Chondrocyte (in vitro differentiated cells): ENCODE results near the gene ABL1. TPM values are rescaled to one million over a fixed set of nuclear protein-coding genes. Genes with fewer than 3 reads are reported as not detected.
A peak's percentile ranks its signal among the peaks of the same experiment; 100 is the strongest.

ENCODE experiments used
- DNase-seq: peaks from one replicate; pipeline ENCODE4 v3.0.0; 2021; ENCODE audit warnings: mixed read lengths, low spot score
- H3K27ac Mint-ChIP-seq: one replicate; pipeline ENCODE4 v1.8.0; 2021; ENCODE audit warnings: mild to moderate bottlenecking, moderate library complexity, mixed read lengths; ENCODE audit not compliant: unreplicated experiment
- H3K27me3 Mint-ChIP-seq: 2 replicates; pipeline ENCODE4 v1.8.0; 2021; ENCODE audit warnings: low read depth, mixed read lengths
- H3K36me3 Mint-ChIP-seq: 2 replicates; pipeline ENCODE4 v1.8.0; 2021; ENCODE audit warnings: low read depth, mixed read lengths
- H3K4me1 Mint-ChIP-seq: 2 replicates; pipeline ENCODE4 v1.8.0; 2021; ENCODE audit warnings: low read depth, mild to moderate bottlenecking, mixed read lengths
- H3K4me3 Mint-ChIP-seq: one replicate; pipeline ENCODE4 v1.8.0; 2021; ENCODE audit warnings: mild to moderate bottlenecking, moderate library complexity, mixed read lengths; ENCODE audit not compliant: unreplicated experiment
- H3K9me3 Mint-ChIP-seq: 2 replicates; pipeline ENCODE4 v1.8.0; 2021; ENCODE audit warnings: low read depth, mixed read lengths
- total RNA-seq: library from RNA; stranded (reverse); gene quantifications from 3 replicates; pipeline ENCODE4 v1.2.1, GENCODE V29; 2021
- TF ChIP-seq, protein P1 (sequence below): fragments of 200-600 bp; sonication (generic); IDR thresholded peaks from 2 replicates; pipeline ENCODE4 v1.5.0; 2021; ENCODE audit warnings: antibody characterized with exemption, mild to moderate bottlenecking, moderate library complexity

Gene ABL1
- total RNA-seq, 1 donor from 2014 or later, result 93.7 TPM

DNA sequence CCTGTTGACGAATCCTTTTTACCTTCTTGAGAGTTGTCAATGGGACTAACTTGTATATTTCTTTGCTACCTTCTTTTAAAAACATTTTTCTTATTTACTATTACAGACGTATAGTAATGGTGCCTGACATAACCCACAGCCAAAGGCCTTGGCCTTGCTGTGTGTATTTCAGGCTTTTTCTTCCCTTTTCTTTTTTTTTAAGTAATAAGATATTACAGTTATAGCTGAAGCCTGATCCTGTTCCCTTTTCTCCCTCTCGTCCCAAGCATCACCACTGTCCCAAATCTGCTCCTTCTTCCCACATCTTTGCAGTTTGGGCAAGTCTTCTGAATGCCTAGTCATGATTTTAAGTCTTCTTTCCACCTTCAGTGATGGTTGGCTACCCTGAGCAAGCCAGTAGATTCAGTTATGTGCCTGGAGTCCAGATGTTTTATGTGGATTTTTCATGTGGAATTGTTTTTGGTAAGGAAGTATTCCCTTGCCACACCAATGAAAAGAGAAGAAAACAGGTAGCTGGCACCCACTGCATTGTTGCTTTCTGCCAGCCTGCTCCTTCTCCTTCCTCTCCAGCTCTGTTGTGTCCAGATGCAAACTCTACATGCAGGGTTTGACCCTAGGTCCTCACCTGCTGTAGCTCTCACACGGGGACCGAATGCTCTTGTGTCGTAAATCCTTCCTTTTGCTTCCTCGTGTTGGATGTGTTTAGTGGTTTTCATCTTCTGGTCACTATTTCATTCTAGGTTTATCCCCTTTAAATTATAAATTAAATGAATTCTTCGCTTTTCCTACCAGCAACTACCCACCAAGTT, 26.5 kb downstream of the ABL1 start:
- H3K27me3 Mint-ChIP-seq, result no peaks in the 10 kb centered on the region
- DNase-seq, result no peak
- no peaks in the 10 kb centered on the region for H3K9me3 Mint-ChIP-seq
- peaks cover 11% of the 10 kb centered on the region for H3K36me3 Mint-ChIP-seq
- peak overlapping the region; percentile 92 for H3K27ac Mint-ChIP-seq
- TF ChIP-seq, protein P1, sequence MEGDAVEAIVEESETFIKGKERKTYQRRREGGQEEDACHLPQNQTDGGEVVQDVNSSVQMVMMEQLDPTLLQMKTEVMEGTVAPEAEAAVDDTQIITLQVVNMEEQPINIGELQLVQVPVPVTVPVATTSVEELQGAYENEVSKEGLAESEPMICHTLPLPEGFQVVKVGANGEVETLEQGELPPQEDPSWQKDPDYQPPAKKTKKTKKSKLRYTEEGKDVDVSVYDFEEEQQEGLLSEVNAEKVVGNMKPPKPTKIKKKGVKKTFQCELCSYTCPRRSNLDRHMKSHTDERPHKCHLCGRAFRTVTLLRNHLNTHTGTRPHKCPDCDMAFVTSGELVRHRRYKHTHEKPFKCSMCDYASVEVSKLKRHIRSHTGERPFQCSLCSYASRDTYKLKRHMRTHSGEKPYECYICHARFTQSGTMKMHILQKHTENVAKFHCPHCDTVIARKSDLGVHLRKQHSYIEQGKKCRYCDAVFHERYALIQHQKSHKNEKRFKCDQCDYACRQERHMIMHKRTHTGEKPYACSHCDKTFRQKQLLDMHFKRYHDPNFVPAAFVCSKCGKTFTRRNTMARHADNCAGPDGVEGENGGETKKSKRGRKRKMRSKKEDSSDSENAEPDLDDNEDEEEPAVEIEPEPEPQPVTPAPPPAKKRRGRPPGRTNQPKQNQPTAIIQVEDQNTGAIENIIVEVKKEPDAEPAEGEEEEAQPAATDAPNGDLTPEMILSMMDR, result no peak
- H3K4me3 Mint-ChIP-seq, result no peak overlapping the region
- peaks cover 61% of the 10 kb centered on the region for H3K4me1 Mint-ChIP-seq

DNA sequence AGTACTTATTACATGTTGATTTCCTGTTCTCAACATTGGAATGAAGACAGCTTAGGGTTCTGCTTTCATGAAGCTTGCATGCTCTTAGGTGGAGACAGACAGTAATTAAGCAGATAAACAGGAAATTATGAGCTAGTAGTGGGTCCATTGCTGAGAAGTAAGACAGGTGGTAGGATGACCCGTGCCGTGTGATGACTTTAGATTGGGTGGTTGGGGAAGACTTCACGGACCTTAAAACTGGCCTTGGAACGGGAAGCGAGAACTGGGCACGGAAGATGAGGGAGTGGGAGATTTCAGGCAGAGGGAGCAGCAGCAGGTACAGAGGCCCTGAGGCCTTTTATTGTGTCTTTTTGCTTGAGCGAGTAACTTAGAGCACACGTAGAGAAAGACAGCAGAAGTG, 27.2 kb downstream of the ABL1 start:
- Mint-ChIP-seq H3K27ac (peak overlapping the region; percentile 56), H3K4me1 (peaks cover 60% of the 10 kb centered on the region), H3K9me3 (no peaks in the 10 kb centered on the region), H3K4me3 (no peak overlapping the region), H3K36me3 (peaks cover 11% of the 10 kb centered on the region), H3K27me3 (no peaks in the 10 kb centered on the region)
- TF ChIP-seq, protein P1, result no peak
- no peak for DNase-seq

DNA sequence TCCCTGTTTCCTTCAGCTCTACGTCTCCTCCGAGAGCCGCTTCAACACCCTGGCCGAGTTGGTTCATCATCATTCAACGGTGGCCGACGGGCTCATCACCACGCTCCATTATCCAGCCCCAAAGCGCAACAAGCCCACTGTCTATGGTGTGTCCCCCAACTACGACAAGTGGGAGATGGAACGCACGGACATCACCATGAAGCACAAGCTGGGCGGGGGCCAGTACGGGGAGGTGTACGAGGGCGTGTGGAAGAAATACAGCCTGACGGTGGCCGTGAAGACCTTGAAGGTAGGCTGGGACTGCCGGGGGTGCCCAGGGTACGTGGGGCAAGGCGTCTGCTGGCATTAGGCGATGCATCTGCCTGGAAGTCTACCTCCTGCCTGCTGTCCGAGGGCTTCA, 27.7 kb downstream of the ABL1 start:
- no peaks in the 10 kb centered on the region for H3K9me3 Mint-ChIP-seq
- no peak overlapping the region for H3K4me3 Mint-ChIP-seq
- H3K36me3 Mint-ChIP-seq, result peaks cover 11% of the 10 kb centered on the region
- TF ChIP-seq, protein P1, result no peak
- peaks cover 55% of the 10 kb centered on the region for H3K4me1 Mint-ChIP-seq
- H3K27ac Mint-ChIP-seq, result peak overlapping the region; percentile 56
- DNase-seq, result no peak
- no peaks in the 10 kb centered on the region for H3K27me3 Mint-ChIP-seq

DNA sequence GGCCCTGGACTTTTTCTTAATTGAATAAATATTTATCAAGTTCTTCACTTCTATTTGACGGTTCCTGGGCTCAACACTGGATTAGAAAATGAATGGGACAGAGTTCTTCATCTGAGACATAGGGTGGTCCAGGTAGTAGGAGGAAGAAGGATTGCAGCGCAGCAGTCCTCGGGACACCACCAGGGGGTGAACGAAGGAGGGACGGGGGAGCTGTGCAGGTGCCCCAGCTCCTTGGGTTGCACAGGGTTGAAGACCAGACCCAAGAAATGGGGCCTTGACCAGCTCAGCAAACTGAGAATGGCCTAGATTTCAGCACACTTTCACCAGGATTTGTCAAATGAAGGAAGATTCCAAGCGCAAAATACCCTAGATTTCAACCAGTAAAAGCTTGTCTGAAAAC, 29.5 kb downstream of the ABL1 start:
- Mint-ChIP-seq H3K9me3 (no peaks in the 10 kb centered on the region), H3K27me3 (no peaks in the 10 kb centered on the region), H3K27ac (no peak overlapping the region), H3K4me1 (peaks cover 42% of the 10 kb centered on the region), H3K36me3 (peaks cover 11% of the 10 kb centered on the region), H3K4me3 (no peak overlapping the region)
- no peak for DNase-seq
- TF ChIP-seq, protein P1, result no peak

DNA sequence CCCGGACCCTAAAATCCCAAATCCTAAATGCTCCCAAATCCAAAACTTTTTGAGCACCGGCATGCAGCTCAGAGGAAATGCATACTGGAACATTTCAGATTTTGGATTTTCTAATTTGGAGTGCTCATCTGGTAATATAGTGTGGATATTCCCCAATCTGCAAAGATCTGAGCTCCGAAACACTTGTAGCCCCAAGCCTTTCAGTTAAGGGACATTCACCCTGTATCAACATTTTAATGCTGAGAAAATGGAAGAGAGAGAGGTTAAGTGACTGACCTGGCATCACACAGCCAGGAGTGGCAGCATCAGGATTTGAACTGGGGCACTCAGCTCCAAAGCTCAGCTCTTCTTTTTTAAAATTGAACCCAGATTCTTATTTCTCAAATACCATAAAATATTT, 30.9 kb downstream of the ABL1 start:
- DNase-seq, result no peak
- Mint-ChIP-seq H3K36me3 (peaks cover 11% of the 10 kb centered on the region), H3K9me3 (no peaks in the 10 kb centered on the region), H3K4me1 (peaks cover 36% of the 10 kb centered on the region), H3K27ac (no peak overlapping the region), H3K27me3 (no peaks in the 10 kb centered on the region), H3K4me3 (no peak overlapping the region)
- TF ChIP-seq, protein P1, result no peak
